HG03103 (cell line): ENCODE data around the gene SRRM5.
A peak's percentile ranks its signal among the peaks of the same experiment; 100 is the strongest.
"Not testable (repeated sequence)": the region's sequence is repeated elsewhere in the genome, so short reads cannot be mapped to it uniquely, and the experiment has no call there.

Experiments used
- ATAC-seq: cut with Tn5 transposase; IDR thresholded peaks from one replicate; pipeline ENCODE4 v1.9.1; 2021; ENCODE audit warnings: low read depth; ENCODE audit not compliant: unreplicated experiment

SRRM5 gene, protein sequence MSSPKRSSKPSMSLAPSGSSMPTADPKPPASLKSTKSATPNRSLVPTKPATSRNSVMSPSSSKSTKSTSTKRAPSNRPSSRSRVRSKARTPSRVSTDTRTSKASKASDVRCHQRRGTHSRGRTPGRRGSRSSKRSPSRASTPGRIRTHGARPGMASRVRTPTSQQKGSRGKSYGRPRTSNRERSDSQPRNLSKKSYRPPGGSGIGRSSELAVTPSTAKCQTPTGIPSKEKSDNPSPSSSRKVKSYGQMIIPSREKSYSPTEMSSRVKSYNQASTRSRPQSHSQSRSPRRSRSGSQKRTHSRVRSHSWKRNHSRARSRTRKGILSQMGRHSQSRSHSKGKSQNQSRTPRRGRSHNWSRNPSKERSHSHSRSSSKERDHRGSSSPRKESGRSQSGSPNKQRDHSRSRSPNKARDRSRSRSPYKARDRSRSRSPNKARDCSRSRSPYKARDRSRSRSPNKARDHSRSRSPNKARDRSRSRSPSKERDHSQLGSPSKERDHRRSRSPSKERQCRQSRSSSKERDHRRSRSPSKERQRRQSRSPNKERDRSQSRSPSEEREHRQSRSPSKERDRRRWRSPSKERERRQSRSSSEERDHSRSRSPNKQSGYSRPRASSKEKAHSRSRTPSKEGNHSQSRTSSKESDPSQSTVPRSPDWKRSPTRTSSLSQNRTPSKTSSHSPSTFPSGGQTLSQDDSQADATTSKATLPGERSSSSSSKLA

DNA sequence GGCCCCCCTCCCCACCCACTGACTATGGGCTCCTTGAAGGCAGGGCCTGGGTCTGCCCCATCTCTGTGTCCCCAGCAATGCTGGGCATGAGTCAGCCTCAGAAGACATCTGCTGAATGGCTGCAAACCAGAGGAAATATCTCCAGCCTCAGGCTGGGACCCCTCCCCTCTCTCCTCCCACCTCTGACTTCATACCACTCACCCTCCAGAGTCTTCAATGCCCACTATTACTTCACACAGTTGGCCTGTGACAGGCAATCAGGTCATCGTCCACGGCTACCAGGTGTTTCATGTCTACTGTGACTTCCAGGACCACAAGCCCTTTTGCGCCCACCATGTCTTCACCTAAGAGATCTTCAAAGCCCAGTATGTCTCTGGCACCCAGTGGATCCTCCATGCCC is at the start of gene SRRM5:
TSS of gene SRRM5 (plus strand) at position 301 of the 400 bp plus-strand sequence. CDS start at position 335, 34 bp downstream.
- ATAC-seq = no peak

DNA sequence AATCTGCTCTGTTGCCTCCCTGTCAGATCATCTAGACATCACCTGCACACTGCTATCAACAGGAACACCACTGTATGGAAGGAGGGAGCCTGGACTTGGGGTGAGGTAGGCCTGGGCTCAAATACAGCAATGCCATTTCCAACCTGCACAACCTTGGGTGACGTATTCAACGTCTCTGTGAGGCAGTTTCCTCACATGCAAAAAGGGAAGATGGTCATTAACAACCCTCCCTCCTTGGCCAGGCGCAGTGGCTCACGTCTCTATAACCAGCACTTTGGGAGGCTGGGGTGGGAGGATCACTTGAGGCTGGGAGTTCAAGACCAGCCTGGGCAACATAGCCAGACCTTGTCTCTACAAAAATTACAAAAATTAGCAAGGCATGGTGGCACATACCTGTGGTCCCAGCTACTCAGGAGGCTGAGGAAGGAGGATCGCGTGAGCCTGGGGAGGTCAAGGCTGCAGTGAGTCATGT is 49.6 kb upstream of the SRRM5 start:
- no peak for ATAC-seq

DNA sequence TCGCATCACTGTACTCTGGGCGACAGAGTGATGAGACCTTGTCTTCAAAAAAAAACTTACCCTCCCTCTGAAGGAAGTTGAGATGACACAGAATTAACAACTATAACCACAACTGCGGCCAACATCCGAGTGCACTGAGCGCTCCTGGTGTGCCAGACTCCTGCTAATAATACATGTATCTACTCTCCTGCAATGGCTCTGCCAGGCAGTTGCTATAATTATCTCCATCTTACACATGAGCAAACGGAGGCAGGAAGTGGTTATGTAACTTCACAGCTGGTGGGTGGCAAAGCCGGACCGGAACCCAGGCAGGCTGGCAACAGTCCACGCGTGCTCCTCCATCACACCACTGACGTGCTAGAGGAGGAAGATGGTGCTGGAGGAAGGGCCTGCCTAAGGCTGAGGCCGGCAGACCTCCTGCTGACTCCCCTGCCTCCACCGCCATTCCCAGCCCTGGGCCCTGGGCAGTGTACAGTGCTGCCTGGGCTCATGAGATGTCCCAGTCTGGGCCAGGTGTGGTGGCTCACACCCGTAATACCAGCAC is 49.1 kb upstream of the SRRM5 start:
- no peak for ATAC-seq

DNA sequence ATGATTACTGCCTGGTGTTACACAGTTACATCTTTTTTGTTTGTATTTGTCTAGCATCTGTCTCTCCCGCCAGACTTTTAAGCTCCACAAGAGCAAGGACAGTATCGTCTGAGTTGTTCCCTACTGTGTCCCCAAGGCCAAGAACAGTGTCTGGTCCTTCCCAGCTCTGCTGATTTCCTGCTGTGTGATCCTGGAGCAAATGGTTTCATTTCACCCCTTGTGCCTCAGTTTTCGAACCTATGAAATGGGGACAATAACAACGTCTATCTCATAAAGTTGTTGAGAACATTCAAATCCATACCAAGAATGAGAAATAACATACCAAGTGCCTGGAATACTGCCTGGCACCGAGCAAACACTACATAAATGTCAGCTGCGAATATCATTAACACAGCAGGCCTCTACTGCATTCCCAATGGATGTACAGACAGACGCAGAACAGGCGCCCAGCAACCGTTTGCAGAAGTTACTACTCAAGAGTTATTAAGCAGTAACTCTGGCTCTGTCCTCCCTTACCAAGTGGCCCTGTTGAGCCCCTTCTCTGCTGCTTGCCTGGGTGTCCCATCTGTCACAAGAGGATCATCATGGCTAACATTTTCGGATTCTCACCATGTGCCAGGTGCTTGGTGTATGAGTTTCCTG is 48.0 kb upstream of the SRRM5 start:
- ATAC-seq = no peak

DNA sequence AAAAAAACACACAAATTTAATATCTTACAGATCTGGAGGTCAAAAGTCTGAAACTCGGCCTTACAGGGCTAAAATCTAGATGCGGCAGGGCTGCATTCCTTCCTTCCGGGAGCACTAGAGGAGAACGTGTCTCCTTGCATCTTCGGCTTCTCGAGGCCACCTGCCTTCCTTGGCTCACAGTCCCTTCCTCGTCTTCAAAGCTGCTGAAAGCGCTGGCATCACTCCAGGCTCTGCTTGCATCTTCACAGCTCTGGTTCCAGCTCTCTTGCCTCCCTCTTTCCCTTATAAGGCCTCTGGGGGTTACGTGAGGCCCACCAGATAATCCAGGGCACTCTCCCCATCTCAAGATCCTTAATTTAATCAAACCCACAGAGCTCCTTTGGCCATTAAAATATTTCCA is 47.1 kb upstream of the SRRM5 start:
- no peak for ATAC-seq

DNA sequence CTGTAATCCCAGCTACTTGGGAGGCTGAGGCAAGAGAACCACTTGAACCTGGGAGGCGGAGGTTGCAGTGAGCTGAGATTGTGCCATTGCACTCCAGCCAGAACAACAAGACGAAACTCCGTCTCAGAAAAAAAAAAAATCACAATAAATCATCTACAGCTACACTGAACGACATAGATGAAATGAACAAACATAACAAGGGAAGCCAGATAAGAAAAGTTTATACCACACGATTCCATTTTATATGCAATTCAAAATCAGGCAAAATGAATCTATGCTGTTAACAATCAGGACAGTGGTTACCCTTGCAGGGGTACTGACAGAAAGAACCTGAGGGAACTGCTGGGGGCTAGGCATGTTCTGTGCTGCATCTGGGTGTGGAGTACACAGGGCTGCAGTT is 42.2 kb upstream of the SRRM5 start:
- no peak for ATAC-seq

DNA sequence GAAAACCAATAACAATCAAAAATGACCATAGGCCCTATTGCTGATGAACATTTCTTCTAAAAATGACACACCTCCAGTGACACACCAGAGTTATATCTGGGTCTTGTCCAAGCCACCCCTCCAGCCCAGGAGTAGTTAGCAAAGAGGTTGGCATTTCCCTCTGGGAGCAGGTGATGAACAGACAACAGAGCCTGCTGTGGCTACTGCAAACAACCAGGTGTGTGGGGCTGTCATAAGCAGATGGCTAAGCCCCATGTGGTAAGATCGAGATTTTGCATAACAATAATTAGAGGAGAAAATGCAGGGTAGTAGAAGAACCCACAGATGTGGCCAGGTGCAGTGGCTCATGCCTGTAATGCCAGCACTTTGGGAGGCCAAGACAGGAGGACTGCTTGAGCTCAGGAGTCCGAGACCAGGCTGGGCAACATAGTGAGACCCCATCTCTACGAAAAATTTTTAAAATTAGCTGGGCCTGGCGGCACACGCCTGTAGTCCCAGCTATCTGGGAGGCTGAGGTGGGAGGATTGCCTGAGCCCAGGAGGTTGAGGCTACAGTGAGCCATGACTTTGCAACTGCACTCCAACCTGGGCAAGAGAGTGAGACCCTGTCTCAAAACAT is 41.6 kb upstream of the SRRM5 start:
- no peak for ATAC-seq

DNA sequence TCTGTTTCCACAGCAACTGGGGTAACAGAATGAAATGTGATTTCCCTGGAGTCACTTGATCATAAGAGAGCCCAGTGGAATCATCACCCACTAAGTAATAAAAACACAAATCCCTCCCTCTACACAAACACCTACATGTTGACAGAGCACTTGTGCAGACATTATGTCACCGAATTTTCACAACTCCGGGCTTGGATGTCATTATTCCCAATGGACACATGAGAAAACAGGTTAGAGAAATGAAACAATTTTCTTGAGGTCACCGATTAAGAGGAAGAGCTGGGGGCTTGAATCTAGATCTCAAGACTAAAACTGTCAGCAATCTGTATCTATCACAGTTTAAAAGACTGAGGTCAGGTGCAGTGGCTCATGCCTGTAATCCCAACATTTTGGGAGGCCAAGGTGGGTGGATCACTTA is 39.7 kb upstream of the SRRM5 start:
- ATAC-seq = no peak

DNA sequence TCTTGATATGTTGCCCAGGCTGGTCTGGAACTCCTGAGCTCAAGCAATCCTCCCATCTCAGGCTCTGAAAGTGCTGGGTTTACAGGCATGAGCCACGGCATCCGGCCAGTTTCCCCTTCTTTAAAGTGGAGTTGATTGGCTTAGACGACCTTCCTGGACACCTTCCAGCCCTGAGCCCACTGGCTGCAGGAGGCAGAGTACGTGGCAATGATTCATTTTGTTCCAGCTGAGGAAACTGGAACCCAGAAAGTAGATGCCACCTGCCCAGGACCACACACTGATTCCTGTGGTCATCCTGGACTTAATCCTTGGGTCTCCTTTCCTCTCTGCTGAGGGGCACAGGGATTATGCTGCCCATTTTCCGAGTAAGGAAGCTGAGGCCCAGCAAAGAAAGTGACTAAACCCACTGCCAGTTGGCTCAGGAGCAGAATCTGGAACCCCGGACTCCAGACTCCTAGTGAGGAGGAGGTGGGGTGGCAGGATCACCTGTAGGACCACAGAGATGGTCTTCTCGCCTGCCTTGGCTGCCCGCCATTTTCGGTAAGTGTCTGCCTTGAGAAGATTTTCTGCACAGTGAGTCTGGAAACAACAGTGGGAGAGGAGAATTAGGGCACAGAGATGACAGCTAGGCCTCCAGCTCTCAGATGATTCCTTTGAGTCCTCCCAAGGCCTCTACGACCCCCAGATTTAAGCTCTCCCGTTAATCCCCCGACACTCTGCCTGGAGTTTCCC is 37.3 kb upstream of the SRRM5 start:
- ATAC-seq = no peak

DNA sequence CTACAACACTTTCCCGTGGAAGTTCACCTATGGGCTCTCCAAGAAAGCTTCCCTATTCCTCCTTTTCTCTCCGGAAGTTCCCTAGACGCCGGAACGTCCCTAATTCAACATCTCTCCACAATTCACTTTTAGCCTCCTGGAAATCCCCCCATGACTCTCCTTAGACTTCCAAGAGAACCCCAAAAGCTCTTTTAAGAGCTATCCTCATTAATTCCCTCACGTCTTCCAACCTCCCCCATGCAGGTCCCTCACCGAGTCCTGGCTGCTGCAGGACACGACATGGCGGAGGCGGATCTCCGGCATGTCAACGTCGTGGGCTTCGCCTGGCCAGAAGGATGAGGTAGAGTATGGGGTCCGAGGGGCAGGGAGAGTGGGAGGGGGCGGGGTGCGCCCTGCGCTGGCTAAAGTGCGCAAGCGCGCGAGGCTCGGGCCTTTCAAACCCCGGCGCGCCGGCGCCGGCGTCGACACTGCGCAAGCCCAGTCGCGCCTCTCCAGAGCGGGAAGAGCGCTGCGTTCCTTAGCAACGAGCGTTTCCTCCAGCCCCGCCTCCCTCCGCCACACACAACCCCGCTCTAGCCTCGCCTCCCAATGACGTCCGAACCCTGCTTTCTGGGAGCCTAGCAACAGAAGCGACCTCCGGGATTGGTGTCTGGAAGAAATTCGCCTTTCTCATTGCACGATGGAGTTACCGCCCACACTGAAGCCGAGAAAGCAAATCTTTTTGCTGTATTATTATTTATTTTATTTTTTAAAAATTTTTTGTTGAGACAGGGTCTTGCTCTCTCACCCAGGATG is 36.5 kb upstream of the SRRM5 start, which contains the start of the genes PINLYP and XRCC1:
TSS of gene PINLYP (plus strand) at position 646 of the 795 bp plus-strand sequence. CDS start 1,391 bp downstream, outside the sequence.
TSS of gene XRCC1 (minus strand) at position 372 of the 795 bp plus-strand sequence. CDS start at position 303, 69 bp downstream.
- ATAC-seq = peak; percentile 96

DNA sequence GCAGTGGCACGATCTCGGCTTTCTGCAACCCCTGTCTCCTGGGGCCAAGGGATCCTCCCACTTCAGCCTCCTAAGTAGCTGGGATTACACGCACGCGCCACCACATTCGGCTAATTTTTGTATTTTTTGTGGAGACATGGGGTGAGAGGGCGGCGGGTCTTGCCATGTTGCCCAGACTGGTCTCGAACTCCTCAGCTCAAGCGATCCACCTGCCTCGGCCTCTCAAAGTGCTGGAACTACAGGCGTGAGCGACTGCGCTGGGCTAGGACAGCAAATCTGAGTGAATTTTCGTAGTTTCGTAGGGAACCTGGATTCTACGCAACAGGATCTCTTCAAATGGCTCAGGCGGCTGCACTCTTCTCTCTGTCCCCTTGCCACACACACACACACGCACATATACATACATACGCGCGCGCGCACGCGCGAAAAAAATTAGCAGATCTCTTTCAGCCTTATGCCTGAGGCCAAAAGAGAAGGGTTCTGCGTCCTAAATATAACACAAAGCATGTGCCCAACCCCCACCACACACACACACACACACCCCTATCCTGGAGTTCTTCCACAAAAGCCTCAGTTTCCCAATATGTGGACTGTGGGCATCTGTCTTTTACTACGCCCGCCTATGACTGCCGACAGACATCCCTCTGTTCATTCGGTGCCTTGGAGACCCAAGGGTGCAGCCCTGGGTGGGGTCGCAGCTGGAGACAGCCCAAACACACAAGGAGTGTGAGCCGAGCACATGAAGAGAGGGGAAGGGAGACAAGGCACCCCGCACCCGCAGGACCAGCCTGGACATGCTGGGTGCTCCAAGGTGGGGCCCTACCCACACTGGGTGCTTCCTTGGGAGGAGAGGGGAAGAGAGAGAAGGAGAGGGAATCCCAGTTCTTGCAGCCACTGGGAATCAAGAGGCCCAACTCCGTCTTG is 35.7 kb upstream of the SRRM5 start:
- no peak for ATAC-seq

DNA sequence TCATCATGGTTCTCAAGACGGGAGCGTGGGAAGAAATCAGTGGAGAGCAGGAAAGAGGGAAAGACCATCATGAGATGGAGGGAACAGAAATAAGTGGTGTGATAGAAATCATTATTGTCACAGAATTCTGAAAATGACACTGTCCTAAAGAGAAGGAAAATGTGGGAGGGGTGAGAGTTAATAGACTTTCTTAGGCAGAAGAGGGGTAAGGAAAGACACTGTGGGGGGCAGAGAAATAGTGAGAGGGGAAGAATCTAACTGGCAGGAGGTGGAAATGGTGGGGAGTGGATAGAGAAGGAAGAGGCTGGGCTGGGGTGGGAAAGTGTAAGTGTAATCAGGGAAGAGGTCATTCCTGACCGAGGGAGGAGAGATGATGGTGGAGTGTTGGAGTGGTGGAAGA is 33.1 kb upstream of the SRRM5 start:
- no peak for ATAC-seq

DNA sequence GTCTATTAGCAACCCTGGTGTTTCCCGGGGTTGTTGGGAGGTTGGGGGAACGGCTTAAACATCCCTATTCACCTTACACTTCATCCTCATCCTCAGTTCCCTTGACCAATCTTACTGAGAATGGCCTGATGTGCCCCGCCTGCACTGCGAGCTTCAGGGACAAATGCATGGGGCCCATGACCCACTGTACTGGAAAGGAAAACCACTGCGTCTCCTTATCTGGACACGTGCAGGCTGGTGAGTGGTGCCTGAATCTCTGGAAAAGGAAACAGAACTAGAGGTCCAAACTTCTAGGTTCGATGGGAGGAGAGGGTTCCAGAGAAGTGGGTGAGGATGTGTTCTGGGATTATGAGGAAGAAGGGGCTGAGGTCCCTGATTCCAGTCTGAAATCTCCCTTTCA is 30.4 kb upstream of the SRRM5 start:
- ATAC-seq = no peak

DNA sequence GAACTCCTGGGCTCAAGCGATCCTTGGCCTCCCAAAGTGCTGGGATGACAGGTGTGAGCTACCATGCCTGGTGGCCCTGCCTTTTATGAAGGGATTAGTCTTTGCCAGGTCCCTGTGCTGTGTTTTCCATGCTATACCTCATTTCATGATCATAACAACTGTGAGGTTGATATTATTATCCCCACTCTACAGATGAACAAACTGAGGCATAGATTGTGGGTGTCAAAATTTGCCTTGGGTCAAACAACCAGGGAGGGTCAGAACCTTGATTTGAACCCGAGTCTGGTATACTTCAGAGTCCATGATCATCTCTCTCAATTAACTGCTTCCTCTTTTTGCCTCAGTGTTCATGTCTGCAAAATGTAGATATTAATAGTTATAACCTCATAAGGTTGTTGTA is 29.4 kb upstream of the SRRM5 start:
- ATAC-seq = no peak

DNA sequence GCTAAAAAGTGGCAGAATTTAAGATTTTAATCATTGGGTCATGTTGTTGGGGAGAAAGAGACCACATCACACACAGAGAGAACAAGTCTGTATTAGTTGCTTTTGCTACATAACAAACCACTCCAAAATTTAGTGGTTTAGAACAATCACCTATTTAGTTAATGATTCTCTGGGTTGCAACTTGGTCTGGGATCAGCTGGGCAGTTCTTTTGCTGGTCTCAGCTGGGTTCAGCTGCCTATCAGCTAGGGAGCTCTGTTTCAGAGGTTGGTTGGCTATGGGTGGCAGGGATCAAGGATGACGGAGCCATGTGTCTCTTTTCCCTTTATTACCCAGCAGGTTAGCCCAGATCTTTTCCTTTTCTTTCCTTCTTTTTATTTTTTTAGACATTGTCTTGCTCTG is 27.4 kb upstream of the SRRM5 start:
- ATAC-seq = no peak

DNA sequence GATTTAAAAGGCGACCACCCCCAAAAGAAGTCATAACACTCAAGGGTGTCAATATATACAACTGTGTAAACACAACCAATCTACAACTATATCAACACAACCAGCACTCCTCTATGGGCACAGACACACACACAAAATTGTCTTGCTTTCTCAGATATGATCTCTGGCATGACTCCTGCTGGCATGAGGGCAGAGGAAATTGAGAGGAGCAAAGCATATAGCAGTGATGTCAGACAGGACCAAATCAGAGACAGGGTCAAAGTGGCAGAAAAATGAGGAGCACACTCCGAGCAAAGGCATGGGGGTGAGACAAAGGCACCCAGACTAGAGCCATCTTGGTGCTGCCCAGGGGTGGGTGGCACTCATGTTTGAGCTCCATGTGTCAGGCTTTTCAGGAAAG is 25.5 kb upstream of the SRRM5 start:
- no peak for ATAC-seq

DNA sequence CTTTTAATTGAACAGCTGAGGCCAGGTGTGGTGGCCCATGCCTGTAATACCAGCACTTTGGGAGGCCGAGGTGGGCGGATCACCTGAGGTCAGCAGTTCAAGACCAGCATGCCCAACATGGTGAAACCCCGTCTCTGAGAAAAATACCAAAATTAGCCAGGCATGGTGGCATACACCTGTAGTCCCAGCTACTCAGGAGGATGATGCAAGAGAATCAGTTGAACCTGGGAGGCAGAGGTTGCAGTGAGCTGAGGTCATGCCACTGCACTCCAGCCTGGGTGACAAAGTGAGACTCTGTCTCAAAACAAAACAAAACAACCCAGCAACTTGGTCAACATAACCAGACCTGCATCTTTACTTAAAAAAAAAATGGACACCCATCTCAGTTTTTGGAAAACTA is 24.9 kb upstream of the SRRM5 start:
- not testable (repeated sequence) for ATAC-seq

DNA sequence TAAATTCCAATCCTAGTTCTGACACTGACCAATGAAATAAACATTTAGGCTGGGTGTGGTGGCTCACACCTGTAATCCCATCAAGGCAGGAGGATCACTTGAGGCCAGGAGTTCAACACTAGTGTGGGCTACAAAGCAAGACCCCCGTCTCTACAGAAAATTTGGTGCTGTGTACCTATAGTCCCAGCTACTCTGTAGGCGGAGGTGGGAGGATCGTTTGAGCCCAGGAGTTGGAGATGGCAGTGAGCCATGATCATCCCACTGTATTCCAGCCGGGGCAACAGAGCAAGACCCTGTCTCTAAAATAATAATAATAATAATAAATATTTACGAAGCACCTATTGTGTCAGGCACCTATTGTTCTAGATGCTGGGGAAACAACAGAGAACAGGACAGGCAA is 22.6 kb upstream of the SRRM5 start:
- ATAC-seq = no peak
